HL-60 (cell line): ENCODE data around the gene HIVEP1.

Experiments
- CTCF ChIP-seq: IDR thresholded peaks from one replicate; pipeline ENCODE4 v1.5.1; 2011; ENCODE audit warnings: low read length, control low read depth, inconsistent platforms; ENCODE audit not compliant: insufficient read depth
- GABPA ChIP-seq: IDR thresholded peaks from 2 replicates; pipeline ENCODE4 v1.6.1; 2012; ENCODE audit warnings: low read depth

- TF ChIP-seq CTCF (no peak), GABPA (no peak)
Measured at GRCh38 chr6:12172572-12172971, 160.5 kb downstream of the HIVEP1 start.
